Prostate gland (tissue), 2 donors: ENCODE results near the gene DCAF15. TPM values are rescaled to one million over a fixed set of nuclear protein-coding genes. Genes with fewer than 3 reads are reported as not detected.
A peak's percentile ranks its signal among the peaks of the same experiment; 100 is the strongest.

Experiments used
- DNase-seq: peaks from one replicate; pipeline ENCODE4 v3.0.0-alpha.2; 2019; ENCODE audit warnings: low spot score
- H3K27ac ChIP-seq, 2 donors: fragments of 200-600 bp; sonication (generic); 2 replicates each; pipeline ENCODE4 v1.5.1; 2017 to 2019
- H3K27me3 ChIP-seq: fragments of 200-600 bp; sonication (generic); replicated peaks from 2 replicates; pipeline ENCODE4 v1.5.1; 2019; ENCODE audit not compliant: insufficient read depth
- H3K36me3 ChIP-seq, 2 donors: fragments of 200-600 bp; sonication (generic); 1 replicate in 1 of 2; 2 replicates in 1 of 2; pipeline versions ENCODE4 v1.5.1 to v1.8.1; 2017 to 2019
- H3K4me1 ChIP-seq: fragments of 200-600 bp; sonication (generic); replicated peaks from 2 replicates; pipeline ENCODE4 v1.5.1; 2019
- H3K4me3 ChIP-seq, 2 donors: fragments of 200-600 bp; sonication (generic); 2 replicates each; pipeline ENCODE4 v1.5.1; 2017 to 2019
- H3K9me3 ChIP-seq: fragments of 200-600 bp; sonication (generic); 2 replicates; pipeline ENCODE4 v1.5.1; 2017
- POLR2A ChIP-seq: fragments of 450-650 bp; IDR thresholded peaks from one replicate; pipeline ENCODE4 v1.6.1; 2016; ENCODE audit warnings: antibody characterized with exemption, mild to moderate bottlenecking
- POLR2AphosphoS5 ChIP-seq: sonication (generic); formaldehyde crosslinking; IDR thresholded peaks from one replicate; pipeline ENCODE4 v1.6.1; 2017; ENCODE audit warnings: antibody characterized with exemption
- WGBS: methylation state at CpG from one replicate; pipeline ENCODE4 v1.1.5; 2018; 5-methylcytosine and 5-hydroxymethylcytosine counted together
- intact Hi-C: fragments of 100-400 bp; cut with DNase I; formaldehyde crosslinking; loops from one replicate; pipeline ENCODE4 v1.14.2; 2022
- total RNA-seq, 2 donors: library from RNA; depleted of rRNA; stranded (reverse); fragments of >200 nt; gene quantifications; one replicate each; pipeline ENCODE4 v1.1.0, GENCODE V29; 2016
- TF ChIP-seq, protein P1 (sequence below), 4 experiments: fragments of 200-600 bp in 2 of 4; fragments of 450-650 bp in 2 of 4; sonication (generic) in 2 of 4; IDR thresholded peaks; 1 replicate in 3 of 4; 2 replicates in 1 of 4; pipeline ENCODE4 v1.5.1; 2016 to 2019; ENCODE audit warnings: antibody characterized with exemption in 4 of 4, mild to moderate bottlenecking in 2 of 4, moderate library complexity in 2 of 4

DCAF15 gene
- total RNA-seq, 2 donors from 2014 or later = 18.6 to 47.4 TPM

GRCh38 chr19:13998426-13998825 is 46.1 kb downstream of the DCAF15 start:
- Histone ChIP-seq H3K27me3 (no peaks in the 10 kb centered on the region), H3K27ac (no peak overlapping the region), H3K4me3 (no peak overlapping the region), H3K4me1 (no peaks in the 10 kb centered on the region), H3K36me3 (no peaks in the 10 kb centered on the region), H3K9me3 (no peaks in the 10 kb centered on the region)
- no peak for DNase-seq
- intact Hi-C loops = no loop called here
- TF ChIP-seq POLR2AphosphoS5 (no peak), POLR2A (no peak)
- TF ChIP-seq, protein P1, sequence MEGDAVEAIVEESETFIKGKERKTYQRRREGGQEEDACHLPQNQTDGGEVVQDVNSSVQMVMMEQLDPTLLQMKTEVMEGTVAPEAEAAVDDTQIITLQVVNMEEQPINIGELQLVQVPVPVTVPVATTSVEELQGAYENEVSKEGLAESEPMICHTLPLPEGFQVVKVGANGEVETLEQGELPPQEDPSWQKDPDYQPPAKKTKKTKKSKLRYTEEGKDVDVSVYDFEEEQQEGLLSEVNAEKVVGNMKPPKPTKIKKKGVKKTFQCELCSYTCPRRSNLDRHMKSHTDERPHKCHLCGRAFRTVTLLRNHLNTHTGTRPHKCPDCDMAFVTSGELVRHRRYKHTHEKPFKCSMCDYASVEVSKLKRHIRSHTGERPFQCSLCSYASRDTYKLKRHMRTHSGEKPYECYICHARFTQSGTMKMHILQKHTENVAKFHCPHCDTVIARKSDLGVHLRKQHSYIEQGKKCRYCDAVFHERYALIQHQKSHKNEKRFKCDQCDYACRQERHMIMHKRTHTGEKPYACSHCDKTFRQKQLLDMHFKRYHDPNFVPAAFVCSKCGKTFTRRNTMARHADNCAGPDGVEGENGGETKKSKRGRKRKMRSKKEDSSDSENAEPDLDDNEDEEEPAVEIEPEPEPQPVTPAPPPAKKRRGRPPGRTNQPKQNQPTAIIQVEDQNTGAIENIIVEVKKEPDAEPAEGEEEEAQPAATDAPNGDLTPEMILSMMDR (IDR thresholded peaks at IDR 0.05) = no peak
- WGBS = 100% methylated on average over 1 of the region's 1 CpG

DNA sequence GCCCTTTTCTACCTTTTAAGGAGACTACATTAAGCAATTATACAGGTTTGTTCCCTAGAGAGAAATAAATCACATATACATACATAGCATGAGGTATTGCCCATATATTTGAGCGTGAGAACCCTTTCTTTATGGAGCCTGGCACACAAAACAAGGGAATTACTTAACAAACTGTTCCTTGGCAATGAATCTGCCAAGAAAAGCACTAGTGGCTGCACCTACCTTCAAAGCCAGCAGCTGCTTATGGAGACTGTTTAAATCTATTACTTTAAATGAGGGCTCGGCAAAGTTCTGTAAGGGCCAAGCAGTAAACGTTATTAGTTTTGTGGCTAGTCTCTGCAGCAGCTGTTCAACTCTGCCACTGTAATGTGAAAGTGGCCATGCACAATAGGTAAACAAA is 46.8 kb downstream of the DCAF15 start:
- 96% methylated on average over 3 of the region's 3 CpGs for WGBS
- DNase-seq = no peak
- H3K9me3 ChIP-seq = no peaks in the 10 kb centered on the region
- H3K27me3 ChIP-seq = no peaks in the 10 kb centered on the region
- H3K36me3 ChIP-seq = no peaks in the 10 kb centered on the region
- no peak for TF ChIP-seq POLR2A
- TF ChIP-seq, protein P1 (IDR thresholded peaks at IDR 0.05) = no peak
- no peak for TF ChIP-seq POLR2AphosphoS5
- intact Hi-C loops = no loop called here
- H3K4me3 ChIP-seq = no peak overlapping the region
- H3K27ac ChIP-seq = no peak overlapping the region
- no peaks in the 10 kb centered on the region for H3K4me1 ChIP-seq

DNA sequence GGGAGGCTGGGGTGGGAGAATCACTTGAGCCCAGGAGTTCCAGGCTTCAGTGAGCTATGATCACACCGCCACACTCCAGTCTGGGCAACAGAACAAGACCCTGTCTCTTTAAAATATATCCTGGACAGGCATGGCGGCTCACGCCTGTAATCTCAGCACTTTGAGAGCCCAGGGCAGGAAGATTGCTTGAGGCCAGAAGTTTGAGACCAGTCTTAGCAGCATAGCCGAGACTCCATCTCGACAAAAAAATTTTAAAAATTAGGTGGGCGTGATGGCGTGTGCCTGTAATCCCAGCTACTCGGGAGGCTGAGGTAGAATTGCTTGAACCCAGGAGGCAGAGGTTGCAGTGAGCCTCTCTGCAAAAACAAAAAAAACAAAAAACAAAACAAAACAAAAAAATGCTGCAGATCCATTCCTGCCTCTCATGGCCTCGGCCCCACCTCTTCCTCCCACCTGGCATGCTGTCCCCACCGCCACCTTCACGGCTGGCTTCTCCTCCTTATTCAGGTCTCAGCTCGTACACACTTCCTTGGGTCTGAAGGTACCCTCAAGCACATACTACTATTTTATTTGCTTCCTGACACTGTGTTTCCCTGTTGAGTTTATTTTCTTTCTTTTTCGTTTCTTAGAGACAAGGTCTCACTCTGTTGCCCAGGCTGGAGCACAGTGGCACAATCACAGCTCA is 48.5 kb downstream of the DCAF15 start:
- intact Hi-C loops = no loop called here
- Histone ChIP-seq H3K27ac (peak overlapping the region in 1 of 2 donors; percentile 54), H3K4me3 (no peak overlapping the region), H3K4me1 (no peaks in the 10 kb centered on the region), H3K36me3 (no peaks in the 10 kb centered on the region), H3K27me3 (no peaks in the 10 kb centered on the region), H3K9me3 (no peaks in the 10 kb centered on the region)
- TF ChIP-seq, protein P1 (IDR thresholded peaks at IDR 0.05) = no peak
- TF ChIP-seq POLR2AphosphoS5 = no peak
- no peak for TF ChIP-seq POLR2A
- WGBS = 64% methylated on average over 13 of the region's 13 CpGs
- no peak for DNase-seq

DNA sequence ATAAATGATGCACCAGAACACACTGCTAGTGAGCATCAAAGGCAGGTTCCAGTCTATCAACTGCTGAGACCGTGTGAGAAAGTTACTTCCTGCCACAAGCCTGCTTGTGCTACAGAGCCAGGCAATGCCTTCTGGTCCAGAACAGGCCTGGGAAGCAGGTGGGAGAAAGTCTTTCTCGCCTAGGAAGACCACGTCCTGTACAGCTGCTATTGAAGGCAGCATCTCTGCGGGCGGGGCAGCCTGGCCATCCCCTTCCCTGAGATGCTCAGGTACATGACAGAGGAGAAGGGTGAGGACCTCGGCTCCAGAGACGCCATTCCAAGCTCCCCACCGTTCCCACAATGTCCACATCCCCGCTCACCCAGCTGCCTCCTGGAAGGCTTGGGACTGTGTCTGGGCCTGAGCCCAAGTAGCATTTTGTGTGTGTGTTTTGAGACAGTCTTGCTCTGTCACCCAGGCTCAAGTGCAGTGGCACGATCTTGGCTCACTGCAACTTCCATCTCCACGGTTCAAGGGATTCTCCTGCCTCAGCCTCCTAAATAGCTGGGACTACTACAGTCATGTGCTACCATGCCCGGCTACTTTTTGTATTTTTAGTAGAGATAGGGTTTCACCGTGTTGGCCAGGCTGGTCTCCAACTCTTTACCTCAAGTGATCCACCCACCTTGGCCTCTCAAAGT is 50.4 kb downstream of the DCAF15 start:
- intact Hi-C loops = no loop called here
- H3K9me3 ChIP-seq = no peaks in the 10 kb centered on the region

More for the DNA sequence above, 50.4 kb downstream of the DCAF15 start:
- TF ChIP-seq POLR2A = no peak
- TF ChIP-seq, protein P1 (IDR thresholded peaks at IDR 0.05) = no peak
- no peak for TF ChIP-seq POLR2AphosphoS5
- Histone ChIP-seq H3K27ac (peak overlapping the region; percentile 59 to 99), H3K36me3 (no peaks in the 10 kb centered on the region), H3K4me1 (no peaks in the 10 kb centered on the region), H3K4me3 (no peak overlapping the region), H3K27me3 (no peaks in the 10 kb centered on the region)
- no peak for DNase-seq
- 49% methylated on average over 13 of the region's 13 CpGs for WGBS
